ENCODE results near the gene PAAF1.

PAAF1 gene

DNA sequence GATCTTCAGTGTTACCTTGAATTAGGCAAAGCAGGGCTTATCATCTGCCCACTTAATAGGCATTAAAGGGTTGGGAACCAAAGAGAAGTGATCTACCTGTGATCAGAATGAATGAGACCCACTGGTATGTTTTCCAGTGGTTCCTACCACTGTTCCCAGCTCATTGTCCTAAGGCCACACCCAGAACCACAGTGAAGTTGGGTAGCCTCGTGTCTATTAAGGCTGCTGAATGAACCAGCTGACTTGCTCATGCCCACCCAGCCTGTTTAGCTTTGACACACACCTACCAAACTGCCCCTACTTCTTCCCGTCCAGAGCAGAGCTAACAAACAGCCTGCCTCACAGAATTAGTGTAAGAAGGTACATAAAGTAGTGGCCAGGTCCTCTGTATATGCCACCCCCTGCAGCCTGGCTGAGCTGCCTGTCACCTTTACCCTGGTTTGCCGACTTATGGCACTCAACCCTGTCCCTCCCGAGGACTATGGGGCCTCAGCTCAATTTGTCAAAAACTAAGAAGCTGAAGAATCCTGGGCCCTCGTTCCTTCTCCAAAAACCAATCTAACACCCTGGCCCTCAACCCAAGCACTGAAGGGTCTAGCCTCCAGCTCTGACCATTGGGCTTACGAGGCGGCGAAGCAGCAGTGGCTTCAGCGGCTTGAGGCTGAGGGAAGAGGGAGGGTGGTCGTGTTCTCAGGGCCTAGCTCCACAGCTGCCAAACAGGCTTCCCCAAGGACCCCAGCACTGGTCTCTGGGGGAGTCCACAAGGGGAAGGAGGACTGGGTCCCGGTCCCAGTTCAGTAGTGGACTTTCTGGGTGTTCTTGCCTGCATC is 96.0 kb downstream of the PAAF1 start:
- H3K27ac ChIP-seq (ENCODE audit: low read depth, low read length, severe bottlenecking), result no peak overlapping the region
- H3K36me3 ChIP-seq (ENCODE audit: control insufficient read depth, insufficient read depth, low read length), result peaks cover 36% of the 10 kb centered on the region
- H3K9me3 ChIP-seq (ENCODE audit: control insufficient read depth, low read length), result no peaks in the 10 kb centered on the region
- no peak overlapping the region for H3K4me3 ChIP-seq (ENCODE audit: extremely low read depth, insufficient read depth, low read length, poor library complexity, severe bottlenecking)
- H3K4me1 ChIP-seq (ENCODE audit: control insufficient read depth, insufficient read depth, low read length, poor library complexity, severe bottlenecking), result no peaks in the 10 kb centered on the region
- 95 to 98% methylated on average over 4 to 11 of the region's 11 CpGs for WGBS, 2 experiments (ENCODE audit: insufficient coverage in 2 of 2)

DNA sequence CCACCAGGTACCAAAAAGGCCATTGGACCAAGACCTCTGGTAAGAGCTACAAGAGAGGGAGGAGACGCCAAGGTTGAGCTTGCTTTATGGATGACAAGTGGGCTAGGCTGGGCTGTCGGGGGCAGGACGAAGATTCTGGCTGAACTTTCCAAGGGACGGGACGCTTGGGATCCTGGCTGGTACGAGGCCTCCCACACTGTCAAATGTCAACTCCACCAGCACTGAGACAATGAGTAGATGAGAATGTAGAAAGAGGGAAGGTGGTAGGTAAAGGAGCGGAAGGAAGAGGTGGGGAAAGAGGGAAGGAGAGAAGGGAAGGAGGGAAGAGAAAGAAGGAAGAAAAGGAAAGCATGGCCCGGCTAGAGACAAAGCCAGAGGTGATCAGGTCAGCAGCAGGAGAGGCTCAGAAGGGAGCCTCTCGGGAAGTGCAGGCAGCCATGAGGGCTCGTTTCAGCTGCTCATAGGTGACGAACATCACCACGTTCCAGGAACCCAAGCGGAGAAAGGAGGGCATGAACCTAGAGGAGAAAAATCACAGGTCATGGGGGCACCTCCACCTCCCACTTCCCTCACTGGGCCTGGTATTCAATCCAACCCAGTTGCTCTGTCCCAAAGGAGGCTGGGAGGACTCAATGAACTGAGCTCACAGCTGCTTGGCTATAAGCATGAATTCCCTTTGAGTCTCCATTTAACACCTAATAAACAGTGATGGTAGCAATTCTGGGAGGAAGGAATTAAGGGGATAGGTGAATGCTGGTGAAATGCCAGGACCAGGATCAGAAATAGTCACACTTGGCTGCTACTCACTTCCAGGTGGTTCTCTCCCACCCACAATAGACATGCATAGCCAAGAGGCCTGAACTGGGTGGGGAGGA is 98.0 kb downstream of the PAAF1 start:
- Histone ChIP-seq H3K4me3 (ENCODE audit: extremely low read depth, insufficient read depth, low read length, poor library complexity, severe bottlenecking) (no peak overlapping the region), H3K36me3 (ENCODE audit: control insufficient read depth, insufficient read depth, low read length) (peaks cover 46% of the 10 kb centered on the region), H3K9me3 (ENCODE audit: control insufficient read depth, low read length) (no peaks in the 10 kb centered on the region), H3K27ac (ENCODE audit: low read depth, low read length, severe bottlenecking) (no peak overlapping the region), H3K4me1 (ENCODE audit: control insufficient read depth, insufficient read depth, low read length, poor library complexity, severe bottlenecking) (no peaks in the 10 kb centered on the region)
- 91 to 97% methylated on average over 10 to 11 of the region's 13 CpGs for WGBS, 2 experiments (ENCODE audit: insufficient coverage in 2 of 2)

DNA sequence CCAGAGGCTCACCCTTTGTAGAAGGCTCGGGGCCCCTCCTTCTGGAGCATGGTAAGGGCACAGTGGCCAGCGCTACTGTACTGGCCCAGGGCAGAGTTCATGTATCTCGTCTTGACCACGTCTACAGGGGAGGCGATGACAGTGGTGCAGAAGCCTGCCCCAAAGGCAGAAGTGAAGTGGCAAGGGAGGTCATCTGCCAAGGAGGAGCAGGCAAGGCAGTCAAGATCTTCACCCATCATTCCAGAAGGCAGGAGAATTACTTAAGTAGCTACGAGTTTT is 98.6 kb downstream of the PAAF1 start:
- no peaks in the 10 kb centered on the region for H3K9me3 ChIP-seq (ENCODE audit: control insufficient read depth, low read length)
- peaks cover 5% of the 10 kb centered on the region for H3K4me1 ChIP-seq (ENCODE audit: control insufficient read depth, insufficient read depth, low read length, poor library complexity, severe bottlenecking)
- WGBS, 2 experiments (ENCODE audit: insufficient coverage in 2 of 2), result 97 to 100% methylated on average over 2 to 6 of the region's 6 CpGs
- no peak overlapping the region for H3K27ac ChIP-seq (ENCODE audit: low read depth, low read length, severe bottlenecking)
- no peak overlapping the region for H3K4me3 ChIP-seq (ENCODE audit: extremely low read depth, insufficient read depth, low read length, poor library complexity, severe bottlenecking)
- H3K36me3 ChIP-seq (ENCODE audit: control insufficient read depth, insufficient read depth, low read length), result peaks cover 48% of the 10 kb centered on the region

DNA sequence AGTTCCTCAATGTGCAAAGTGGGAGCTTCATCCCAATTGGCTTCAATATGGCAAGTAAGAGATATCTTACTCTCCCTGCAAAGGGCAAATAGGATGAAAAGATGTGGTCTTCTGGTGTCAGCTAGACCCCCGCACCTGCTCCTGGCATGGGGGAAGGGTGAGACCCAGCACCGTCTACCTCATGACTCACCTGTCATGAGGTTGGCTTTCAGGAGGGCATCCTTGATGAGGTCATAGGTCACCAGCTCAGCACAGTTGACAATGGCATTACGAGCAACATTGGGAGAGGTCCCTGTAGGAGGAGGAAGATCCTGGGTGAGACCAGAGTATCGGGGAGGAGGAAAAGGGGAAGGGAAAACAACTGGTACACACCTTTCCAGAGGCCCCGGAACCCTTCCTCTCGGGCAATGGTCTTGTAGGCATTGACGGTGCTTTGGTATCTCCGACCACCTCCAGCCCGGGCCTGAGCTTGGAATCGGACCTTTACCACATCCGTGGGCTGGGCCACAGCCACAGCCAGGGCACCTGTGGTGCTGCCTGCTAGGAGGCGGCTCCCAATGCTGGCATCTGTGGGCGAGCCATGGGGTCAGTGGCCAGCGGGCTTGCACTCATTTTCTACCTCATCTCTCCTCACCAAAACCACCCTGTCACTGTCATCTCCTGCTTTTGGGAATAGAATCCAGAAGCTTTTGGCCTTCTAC is 99.8 kb downstream of the PAAF1 start:
- no peak overlapping the region for H3K27ac ChIP-seq (ENCODE audit: low read depth, low read length, severe bottlenecking)
- H3K36me3 ChIP-seq (ENCODE audit: control insufficient read depth, insufficient read depth, low read length), result peaks cover 59% of the 10 kb centered on the region
- no peaks in the 10 kb centered on the region for H3K9me3 ChIP-seq (ENCODE audit: control insufficient read depth, low read length)
- H3K4me1 ChIP-seq (ENCODE audit: control insufficient read depth, insufficient read depth, low read length, poor library complexity, severe bottlenecking), result peaks cover 17% of the 10 kb centered on the region
- no peak overlapping the region for H3K4me3 ChIP-seq (ENCODE audit: extremely low read depth, insufficient read depth, low read length, poor library complexity, severe bottlenecking)
- 92 to 96% methylated on average over 13 to 14 of the region's 14 CpGs for WGBS, 2 experiments (ENCODE audit: insufficient coverage in 2 of 2)

GRCh38 chr11:73977856-73978519 is 101.2 kb downstream of the PAAF1 start:
- H3K4me3 ChIP-seq (ENCODE audit: extremely low read depth, insufficient read depth, low read length, poor library complexity, severe bottlenecking), result no peak overlapping the region
- H3K36me3 ChIP-seq (ENCODE audit: control insufficient read depth, insufficient read depth, low read length), result peaks cover 59% of the 10 kb centered on the region
- peaks cover 18% of the 10 kb centered on the region for H3K4me1 ChIP-seq (ENCODE audit: control insufficient read depth, insufficient read depth, low read length, poor library complexity, severe bottlenecking)
- H3K27ac ChIP-seq (ENCODE audit: low read depth, low read length, severe bottlenecking), result no peak overlapping the region
- WGBS, 2 experiments (ENCODE audit: insufficient coverage in 2 of 2), result 96 to 98% methylated on average over 16 to 17 of the region's 18 CpGs
- H3K9me3 ChIP-seq (ENCODE audit: control insufficient read depth, low read length), result no peaks in the 10 kb centered on the region

GRCh38 chr11:73978576-73979086 is 101.8 kb downstream of the PAAF1 start:
- WGBS, 2 experiments (ENCODE audit: insufficient coverage in 2 of 2), result 81 to 94% methylated on average over 2 to 3 of the region's 3 CpGs
- Histone ChIP-seq H3K4me1 (ENCODE audit: control insufficient read depth, insufficient read depth, low read length, poor library complexity, severe bottlenecking) (peaks cover 18% of the 10 kb centered on the region), H3K36me3 (ENCODE audit: control insufficient read depth, insufficient read depth, low read length) (peaks cover 59% of the 10 kb centered on the region)

GRCh38 chr11:73980001-73980961 is 103.5 kb downstream of the PAAF1 start:
- Histone ChIP-seq H3K4me3 (ENCODE audit: extremely low read depth, insufficient read depth, low read length, poor library complexity, severe bottlenecking) (no peak overlapping the region), H3K27ac (ENCODE audit: low read depth, low read length, severe bottlenecking) (no peak overlapping the region), H3K9me3 (ENCODE audit: control insufficient read depth, low read length) (no peaks in the 10 kb centered on the region), H3K36me3 (ENCODE audit: control insufficient read depth, insufficient read depth, low read length) (peaks cover 49% of the 10 kb centered on the region), H3K4me1 (ENCODE audit: control insufficient read depth, insufficient read depth, low read length, poor library complexity, severe bottlenecking) (peaks cover 18% of the 10 kb centered on the region)
- WGBS, 2 experiments (ENCODE audit: insufficient coverage in 2 of 2), result 91 to 97% methylated on average over 2 to 4 of the region's 6 CpGs

More at GRCh38 chr11:73978576-73979086, 101.8 kb downstream of the PAAF1 start:
- Histone ChIP-seq H3K4me3 (ENCODE audit: extremely low read depth, insufficient read depth, low read length, poor library complexity, severe bottlenecking) (no peak overlapping the region), H3K27ac (ENCODE audit: low read depth, low read length, severe bottlenecking) (no peak overlapping the region), H3K9me3 (ENCODE audit: control insufficient read depth, low read length) (no peaks in the 10 kb centered on the region)
